Amniotic stem cell (primary cell): ENCODE results near the gene PLCB1.
"Not testable (repeated sequence)": the region's sequence is repeated elsewhere in the genome, so short reads cannot be mapped to it uniquely, and the experiment has no call there.

Experiments used
- DNase-seq: peaks from one replicate; lab custom pipeline; 2025; lab: John Stamatoyannopoulos, UW

PLCB1 gene

DNA sequence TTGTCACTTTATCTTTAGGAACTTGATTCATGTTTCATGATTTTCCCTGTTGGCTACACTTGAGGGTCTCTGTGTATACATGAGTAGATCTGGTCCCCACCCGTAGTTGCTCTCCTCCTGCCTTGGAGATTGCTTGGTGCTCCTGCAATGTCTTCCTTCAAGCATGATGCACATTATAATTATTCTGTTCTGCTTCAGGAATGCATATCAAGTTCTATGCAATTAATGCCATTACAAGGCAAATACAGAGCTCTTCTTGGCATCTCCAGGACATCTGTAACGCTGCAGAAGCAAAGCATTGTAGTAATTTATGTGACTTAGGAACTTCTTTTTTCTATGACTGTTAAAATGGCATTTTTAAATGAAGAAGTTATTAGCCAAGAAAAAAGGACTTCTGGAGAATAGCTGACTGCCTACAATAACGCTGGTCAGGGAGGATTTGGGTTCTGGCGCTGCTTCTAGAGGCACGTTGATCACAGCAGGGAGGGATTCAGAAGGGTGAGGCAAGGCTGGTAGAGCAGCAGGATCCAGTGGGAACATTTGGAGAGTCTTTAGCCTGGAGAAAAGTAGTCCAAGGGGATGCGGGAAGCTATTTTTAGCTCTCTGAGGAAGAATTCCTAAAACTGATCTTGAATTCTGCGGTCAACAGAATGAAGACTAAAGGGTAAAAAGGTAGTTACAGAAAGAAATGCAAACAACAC, 203.6 kb downstream of the PLCB1 start:
- no peak for DNase-seq

DNA sequence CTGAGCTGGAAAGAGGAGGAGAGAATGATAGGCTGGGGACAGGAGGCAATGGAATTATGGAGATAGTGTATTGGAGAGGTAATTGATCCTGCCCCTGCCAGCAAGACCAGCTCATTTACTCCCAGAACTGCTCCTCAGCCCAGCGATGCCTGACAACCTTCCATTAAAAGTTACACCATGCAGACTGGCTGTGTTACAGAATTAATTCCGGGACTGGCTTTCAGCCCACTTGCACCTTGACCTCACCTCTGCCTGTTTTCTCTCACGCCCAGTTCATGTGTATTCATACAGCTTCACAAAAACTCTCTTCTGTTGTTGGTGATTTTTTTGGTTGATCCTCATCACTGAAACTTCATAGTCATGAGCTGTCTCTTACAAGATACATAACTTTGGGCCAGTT, 207.3 kb downstream of the PLCB1 start:
- DNase-seq: no peak

DNA sequence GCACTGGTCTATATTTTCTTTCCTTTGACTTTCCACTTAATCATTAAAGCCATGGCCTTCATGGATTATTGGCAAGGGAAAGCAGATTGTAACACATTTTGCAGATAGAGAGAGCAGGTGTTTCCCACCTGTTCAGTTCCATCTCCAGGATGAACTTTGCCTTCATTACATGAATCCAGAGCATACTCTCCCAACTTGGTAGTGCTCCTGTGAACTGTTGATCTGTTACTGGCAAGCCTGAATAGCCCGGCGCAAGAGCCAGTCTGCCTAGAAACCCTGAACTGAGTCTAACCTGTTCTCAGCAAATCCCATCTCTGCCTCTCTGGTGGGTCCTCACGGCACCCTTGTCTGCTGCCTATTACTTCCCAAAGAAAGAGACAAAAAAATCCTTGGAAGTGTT, 210.3 kb downstream of the PLCB1 start:
- no peak for DNase-seq

DNA sequence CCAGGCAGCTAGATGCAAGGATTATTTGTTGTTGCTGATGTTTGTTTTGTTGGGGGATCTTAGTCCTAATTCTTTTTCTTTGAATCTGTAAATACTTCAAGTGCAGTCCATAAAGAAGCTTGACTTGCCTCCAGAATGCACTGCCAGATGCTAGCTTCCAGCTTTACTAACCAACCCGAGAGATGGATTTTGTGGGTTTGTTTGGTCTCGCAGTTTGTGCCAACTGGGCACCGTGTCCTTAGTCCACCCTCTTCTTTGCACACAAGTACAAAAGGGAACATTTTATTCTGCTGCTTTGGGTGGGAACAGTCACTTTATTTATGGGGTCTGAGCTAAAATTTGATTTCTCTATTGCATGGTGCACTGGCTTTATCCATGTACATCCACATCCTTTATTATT, 212.0 kb downstream of the PLCB1 start:
- no peak for DNase-seq

DNA sequence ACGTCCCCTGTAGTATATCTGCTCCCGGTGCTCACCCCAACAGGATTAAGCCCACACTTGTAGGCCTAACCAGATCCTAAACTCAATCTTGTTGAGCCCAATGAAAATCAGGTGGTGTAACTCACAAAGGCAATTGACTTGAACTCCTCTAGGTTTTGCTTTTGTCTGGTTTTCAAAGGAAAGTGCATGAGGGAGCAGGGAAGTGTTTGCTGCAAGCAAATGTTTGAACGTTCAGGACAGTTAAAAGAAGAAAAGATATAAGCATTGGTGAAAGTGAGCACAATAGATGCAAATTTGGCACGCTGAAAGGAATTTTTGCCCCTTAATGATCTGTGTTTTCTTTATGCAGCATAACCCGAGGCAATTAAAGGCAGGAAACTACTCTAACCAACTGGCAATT, 212.6 kb downstream of the PLCB1 start:
- no peak for DNase-seq

DNA sequence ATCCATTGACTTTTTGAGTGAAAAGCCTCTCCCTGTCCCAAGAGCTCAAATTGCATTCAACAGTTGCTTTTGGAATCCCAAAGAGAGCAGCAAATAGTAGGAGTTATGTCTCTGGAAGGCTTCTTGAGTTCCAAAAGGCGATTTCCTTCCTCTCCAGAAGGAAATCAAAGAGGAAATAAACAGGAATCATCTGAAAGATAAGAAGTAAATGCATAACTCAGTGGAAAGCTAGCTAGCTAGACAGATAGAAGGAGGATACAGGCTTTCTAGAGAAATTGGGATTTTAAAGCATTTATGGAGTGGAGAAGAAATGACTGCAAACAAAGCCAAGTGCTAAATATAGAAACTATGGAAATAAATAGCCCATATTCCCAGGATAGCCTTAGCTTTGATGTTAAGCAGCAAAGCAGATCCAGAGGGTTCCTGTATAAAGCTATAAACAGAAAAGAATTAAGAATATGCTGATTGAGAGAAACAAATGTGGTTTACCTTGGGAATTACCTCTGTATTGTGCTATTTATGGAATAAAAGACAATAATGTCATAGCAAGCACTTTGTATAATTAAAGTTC, 214.7 kb downstream of the PLCB1 start:
- DNase-seq: no peak

DNA sequence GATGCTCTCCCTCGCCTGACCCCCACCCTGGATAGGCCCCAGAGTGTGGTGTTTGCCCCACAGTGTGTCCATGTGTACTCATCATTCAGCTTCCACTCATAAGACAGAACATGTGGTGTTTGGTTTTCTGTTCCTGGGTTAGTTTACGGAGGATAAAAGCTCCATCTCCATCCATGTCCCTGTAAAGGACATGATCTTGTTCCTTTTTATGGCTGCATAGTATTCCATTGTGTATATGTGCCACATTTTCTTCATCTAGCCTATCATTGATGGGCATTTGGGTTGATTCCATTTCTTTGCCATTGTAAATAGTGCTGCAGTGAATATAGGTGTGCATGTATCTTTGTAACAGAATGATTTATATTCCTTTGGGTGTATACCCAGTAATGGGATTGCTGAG, 218.2 kb downstream of the PLCB1 start:
- not testable (repeated sequence) for DNase-seq

DNA sequence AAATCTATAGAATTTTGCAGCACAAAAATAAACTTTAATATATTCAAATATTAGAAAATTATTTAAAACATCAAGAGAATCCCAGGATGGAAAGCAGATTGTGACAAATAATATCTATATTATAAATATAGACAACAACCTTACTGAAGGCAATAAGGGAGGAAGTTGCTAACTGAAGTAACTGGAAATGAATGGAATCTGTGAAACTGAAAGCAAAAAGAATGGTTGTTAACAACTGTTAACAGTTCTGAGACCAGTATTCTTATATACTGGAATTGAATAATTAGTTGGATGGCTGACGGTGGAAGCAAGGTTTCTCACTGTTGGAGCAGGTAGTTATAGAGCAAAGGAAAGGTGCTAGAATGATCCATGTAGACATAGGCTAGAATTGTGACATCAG, 220.4 kb downstream of the PLCB1 start:
- DNase-seq: no peak

DNA sequence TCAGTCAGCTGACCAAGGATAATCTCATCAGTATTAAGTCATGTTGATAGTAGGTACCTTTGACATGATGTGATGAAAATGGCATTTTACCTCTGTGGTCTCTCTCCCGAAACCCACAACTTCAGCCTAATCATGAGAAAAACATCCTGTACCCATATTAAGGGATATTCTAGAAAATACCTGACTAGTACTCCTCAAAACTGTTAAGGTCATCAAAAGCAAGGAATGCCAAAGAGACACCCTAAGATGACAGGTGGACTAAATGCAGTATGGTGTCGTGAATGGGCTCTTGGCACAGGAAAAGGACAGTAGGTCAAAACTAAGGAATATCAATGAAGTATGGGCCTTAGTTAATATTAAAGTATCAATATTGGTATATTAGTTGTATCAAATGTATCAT, 221.4 kb downstream of the PLCB1 start:
- DNase-seq: no peak

DNA sequence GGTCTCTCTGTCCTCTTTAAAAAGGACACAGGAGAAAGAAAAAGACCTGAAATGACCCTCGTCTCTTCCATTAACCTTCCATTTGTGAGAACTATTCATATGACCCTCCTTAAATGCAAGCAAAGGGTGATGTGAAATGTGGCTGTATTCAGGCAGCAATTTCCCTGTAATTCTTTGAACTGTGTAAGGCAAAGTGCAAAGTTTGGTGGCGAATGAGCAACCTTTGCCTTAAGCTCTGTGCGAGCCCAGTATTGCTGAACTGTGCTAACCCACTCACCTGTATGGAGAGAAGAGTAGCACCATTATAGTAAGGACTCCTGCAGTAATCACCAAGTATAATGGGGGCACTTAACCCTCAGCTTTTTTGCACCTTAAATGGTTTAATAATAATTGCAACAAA, 223.4 kb downstream of the PLCB1 start:
- DNase-seq: no peak

DNA sequence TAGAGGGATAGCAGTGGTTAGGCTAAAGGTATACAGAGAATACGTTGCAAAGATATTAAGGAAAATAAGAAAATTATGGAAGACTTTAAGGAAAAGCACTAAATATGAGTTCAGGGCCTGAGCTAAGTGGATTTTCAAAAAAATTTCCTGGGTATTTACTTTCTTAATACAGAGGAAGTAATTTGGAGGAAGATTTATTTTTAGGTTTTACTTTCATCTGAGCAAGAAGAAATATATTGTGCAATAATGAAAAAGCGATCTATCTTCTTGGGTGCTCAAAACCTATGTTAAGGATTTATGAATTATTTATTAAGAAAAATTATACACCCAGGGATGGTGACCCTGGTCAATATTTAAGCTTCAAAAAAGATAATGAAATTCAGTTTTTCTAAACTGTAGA, 224.7 kb downstream of the PLCB1 start:
- no peak for DNase-seq

DNA sequence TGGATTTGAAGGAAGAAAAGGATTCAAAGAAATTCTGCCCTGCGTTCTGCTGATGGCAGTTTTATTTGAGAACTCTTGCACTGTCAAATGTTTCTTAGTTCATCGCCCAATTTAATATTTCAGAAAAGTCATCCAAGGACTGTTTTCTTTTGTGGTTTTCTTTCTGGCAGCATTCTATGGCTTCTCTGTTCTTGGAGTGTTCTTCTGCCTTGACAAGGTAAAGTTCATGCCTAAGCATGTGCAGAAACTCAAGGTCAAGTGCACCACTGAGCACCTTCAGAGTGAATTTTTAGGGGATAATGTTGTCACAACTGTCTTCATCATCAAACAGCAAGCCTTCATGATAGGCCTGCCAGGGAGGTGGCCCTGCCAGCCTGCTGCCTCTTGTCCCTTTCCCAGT, 225.6 kb downstream of the PLCB1 start:
- DNase-seq: no peak

DNA sequence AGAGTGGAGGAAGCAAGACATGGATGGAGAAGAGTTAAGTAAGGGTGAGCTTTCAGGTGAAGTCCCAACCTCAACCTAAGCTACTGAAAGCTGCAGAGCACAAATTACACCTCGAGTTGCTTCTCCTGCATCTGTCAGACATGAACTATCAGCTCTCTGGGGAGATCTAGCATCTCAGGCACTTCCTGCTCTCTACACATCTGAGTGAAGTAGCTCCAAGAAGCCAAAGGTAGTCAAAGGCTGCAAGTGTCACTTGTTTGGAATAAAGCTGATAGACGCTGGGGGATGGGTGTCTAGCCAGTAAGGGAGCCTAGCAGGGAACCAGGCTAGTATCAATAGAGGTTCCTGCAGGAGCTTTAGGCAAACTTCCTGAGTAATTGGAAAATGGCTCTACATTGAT, 228.0 kb downstream of the PLCB1 start:
- no peak for DNase-seq

DNA sequence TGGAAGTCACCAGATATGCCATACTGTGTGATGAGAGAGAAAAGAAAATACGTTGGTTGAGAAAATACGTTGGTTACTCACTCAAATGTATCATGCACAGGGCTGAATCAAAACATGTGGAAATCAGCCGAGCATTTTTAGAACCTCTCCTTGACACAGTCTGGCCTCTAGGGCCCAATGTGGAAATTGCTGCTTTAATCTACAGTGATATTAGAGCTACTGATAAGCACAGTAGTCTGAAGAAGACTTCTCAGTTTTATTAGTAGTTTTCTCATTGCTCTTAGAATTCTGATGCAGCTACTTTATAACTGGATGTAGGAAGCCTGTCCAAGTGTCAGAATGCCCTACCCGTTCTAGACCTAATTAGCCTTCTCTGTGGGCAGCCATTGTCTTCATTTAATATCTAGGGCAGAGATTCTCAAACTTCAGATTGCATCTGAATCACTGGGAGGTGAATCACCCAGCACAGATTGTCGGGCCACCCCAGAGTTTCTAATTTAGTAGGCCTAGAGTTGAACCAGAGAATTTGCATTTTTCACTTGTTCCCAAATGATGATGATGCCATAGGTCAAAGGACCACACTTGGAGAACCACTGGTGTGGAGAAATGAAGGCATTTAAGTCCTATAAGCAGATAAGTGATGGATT, 229.1 kb downstream of the PLCB1 start:
- no peak for DNase-seq

DNA sequence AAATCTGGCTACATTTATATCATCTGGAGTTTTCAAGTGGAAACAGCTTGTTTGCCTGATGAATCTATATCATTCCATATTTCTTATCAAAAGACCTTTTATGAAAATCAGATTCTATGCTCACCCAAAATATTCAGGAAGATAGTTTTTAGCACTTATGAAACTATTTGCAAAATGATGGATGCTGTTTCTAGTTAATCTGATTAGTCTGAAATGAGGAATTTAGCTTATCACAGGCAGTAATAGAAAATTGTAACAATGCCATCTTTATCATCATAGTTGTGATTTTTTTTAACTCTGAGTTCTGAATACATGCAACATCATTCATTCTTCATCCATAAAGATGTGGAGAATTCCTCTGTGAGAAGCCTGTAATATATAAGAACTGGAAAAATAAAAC, 229.7 kb downstream of the PLCB1 start:
- DNase-seq: no peak

DNA sequence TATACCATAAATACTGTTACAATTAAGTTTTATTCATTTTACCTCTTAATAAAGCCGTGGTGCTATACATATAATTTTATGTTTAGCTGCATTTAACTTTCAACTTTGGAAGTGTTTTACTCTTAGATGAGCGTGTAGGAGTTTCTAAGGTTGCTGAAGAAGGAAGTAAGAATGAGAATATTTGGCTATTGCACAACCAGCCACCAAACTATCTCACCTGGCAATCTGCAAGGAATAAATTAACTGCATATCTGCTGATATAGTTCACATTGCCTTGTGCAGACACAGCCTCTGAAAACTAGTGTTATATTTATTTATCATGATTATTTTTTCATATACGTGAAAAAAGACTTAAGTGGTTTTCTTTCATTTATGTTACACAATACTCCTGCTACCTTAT, 230.4 kb downstream of the PLCB1 start:
- DNase-seq: no peak

DNA sequence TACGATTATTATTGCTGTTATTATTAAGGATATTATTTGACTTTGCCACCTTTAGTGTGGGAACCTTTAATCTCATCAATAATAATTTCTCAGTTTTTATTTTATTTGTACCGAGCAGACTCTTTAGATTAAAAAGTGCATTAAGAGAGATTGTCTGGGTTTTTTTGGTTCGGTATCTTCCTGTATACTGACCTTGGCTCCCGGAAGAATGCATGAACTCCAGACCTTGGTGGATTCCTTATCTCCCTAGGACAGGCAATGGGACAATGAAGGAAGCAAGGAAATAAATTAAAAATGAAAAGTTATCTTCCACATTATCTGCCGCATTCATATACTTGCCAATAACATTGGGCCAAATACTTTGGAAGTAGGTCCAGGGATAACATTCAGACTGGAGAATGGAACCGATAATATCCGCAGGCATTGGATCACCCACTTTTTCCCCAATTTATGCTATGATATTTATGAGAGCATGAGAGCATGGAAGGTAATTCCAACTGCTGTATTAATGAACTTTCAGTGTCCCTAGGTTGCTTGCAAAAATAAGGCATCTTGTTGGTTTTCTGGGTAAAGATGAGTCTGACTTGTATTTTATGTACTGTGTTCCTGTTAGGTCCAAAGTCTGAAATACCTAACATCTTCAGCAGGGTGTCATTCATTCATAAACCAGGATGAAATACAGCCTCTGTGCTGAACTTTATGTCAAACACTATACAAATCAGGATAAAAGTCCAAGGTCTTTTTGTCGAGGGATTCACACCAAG, 232.1 kb downstream of the PLCB1 start:
- no peak for DNase-seq

DNA sequence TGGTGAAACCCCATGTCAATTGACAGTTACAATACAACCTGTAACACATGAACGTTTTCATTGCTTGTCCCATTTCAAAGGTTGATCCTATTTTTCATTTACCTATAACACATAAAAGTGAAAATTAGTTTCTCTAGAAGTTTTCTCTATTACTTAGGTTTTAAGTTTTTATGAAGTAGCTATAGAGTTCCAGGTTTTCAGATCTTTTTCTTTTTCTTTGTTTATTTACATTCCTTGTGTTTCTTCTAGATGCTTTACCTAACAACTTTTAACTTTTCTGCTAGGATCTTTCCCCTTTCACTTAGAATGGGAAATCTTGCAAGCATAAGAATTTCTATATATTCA, 232.6 kb downstream of the PLCB1 start:
- no peak for DNase-seq

DNA sequence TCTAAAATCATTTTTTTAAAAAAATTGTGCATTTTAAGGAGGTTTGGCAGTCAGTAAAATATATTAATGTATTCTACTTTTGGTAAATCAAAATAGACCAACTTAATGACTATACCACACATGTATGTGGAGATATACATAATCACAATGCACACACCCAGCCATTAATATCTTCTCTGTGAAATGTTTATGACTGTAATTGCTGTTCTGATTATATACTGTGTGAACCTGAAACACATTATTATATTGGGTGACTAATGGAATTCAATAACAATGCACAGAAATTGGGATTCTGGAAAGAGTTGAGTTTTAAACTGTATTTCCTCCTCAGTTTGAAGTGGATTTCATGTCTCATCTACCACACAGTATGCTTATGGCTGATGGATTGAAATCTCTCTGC, 233.6 kb downstream of the PLCB1 start:
- DNase-seq: no peak

DNA sequence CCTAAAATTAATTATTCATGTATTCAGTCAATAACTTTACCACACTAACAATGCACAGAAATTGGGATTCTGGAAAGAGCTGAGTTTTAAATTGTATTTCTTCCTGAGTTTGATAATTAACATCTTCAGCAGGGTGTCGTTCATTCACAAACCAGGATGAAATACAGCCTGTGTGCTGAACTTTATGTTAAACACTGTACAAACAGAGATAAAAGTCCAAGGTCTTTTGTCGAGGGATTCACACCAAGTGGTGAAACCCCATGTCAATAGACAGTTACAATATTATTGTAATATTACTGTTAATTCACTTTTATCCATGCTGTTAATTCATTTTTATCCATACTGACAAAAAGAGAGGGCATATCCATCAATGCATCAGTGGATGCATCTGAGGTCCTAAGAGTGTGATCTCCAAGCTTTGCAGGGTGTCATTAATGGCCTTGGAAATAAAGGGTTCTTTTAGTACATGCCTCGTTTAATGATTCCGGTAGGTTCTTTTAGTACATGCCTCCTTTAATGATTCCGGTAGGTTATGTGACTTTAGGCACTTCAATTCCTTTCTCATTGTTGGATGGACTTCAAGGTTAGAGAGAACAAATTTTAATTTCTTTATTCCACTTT, 234.3 kb downstream of the PLCB1 start:
- no peak for DNase-seq

DNA sequence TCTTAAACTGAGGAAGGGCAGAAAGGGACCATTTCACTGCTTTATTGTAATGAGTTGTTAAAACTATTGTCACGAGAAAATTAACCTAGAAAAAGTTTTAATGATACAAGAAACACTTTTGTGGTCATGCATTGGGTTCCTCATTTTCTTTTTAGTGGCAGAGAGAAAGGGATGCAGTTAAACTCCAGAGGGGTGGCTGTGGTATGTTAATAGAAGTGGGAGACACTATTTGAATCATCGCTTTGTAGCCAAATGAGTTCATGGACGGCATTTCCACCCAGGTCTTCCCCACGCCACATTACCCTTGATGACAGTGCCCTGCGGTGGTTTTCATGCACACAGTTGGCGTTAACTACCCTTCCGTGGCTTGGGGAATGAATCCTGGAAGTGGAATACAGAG, 235.6 kb downstream of the PLCB1 start:
- DNase-seq: no peak

DNA sequence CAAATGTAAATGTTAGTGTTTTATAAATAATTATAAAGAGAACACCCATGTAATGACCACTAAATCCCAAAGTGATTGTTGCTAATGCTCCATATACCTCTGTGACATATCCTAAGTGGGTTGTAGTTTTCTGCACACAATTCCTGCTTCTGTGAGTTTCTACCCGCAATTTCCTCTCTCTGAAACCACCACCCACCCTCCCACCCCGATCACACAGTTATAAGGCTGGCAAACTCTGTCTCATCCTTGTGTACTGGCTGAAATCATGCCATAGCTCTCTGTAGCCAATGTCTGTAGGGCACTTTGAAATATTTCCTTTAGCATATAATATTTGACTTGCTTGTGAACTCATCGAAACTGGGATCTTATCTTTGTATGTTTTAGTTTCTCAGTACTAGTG, 236.6 kb downstream of the PLCB1 start:
- no peak for DNase-seq

DNA sequence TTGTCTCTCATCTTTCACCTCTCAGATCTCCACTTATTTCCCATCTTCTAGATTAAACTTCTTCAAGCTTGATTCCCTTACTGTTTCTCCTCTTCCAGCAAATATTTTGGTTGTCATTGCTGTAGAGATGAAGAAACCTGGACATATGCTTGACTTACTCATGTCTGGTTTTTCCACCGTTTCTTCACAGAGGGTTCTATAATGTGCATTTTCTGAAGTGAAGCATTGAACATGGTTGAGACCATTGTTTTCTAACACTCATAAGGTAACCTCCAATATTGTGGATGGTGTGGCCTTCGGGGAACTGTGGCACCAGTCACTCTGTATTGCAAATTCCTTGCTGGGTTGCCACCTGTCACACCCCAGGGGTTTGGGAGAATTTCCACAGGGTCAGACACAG, 237.2 kb downstream of the PLCB1 start:
- no peak for DNase-seq
